ENCODE results near the gene ITPR1.
"Not testable (repeated sequence)": the region's sequence is repeated elsewhere in the genome, so short reads cannot be mapped to it uniquely, and the experiment has no call there.

Gene ITPR1

DNA sequence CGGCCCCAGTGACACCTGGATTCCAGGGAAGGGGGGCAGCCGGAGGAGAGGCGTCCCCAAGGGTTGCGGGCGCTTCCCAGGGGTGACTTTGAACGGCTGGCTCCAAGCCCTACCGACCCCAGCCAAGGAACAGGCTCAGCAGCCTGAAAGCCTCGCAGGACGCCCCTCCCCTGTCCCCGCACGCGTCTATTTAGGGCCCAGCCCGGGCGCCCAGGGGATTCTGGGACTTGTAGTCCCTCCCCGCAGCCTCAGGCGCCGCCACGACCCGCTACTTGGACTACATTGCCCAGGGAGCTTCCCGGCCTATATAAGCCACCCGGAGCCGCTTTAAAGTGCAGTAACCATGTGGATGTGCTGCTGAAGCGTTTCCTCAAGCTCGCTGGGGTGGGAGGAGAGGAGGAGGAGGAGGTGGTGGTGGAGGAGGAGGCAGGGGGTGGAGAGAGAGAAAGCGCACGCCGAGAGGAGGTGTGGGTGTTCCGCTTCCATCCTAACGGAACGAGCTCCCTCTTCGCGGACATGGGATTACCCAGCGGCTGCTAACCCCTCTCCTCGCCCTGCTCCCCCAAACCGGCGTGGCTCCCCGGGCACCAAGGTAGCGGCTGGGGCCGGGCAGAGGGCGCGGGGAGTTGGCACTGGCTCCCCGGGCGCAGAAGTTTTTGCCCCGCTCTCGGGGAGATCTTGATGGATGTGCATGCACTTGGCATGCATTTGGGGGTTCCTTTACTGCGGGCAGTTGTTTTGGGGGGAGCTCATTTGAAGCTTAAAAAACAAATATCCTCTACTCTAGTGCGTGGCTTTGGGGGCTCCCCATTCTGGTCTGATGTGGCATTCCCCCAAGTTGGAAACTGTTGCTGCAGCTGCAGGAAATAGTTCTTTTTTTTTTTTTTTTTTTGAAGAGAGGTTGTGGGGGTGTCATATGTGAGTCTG, at the start of gene ITPR1:
Gene ITPR1, plus strand, starts transcription at position 335 of the 927 bp plus-strand sequence. CDS start 23,144 bp downstream, outside the sequence.
- peak within 1 kb of the TSS in 20 of 21 experiments; percentile 31 to 87 (median 81) for H3K27ac ChIP-seq
- H3K4me3 ChIP-seq = peak within 1 kb of the TSS; percentile 65 to 85 (median 72)

GRCh38 chr3:4447295-4447999, 45.7 kb upstream of the ITPR1 start:
- no peak overlapping the region for H3K4me3 ChIP-seq

DNA sequence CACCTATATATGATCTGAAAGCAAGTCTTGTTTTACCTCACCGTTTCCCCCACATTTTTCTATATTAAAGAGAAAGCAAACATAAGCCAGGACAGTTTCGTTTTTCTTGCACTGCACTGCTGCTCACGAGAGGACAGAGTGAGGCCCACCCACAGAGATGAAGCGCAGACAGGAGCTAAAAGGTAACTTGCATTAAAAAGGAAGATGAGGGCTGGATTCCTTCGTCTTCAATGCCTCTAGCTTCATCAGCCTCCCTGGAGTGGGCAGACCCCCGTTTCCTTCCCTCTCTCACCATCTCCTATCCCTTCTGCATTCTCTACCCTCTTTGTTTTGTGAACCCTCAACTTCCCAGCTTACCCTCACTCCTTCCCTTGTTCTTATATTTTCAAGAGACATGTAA, 45.0 kb upstream of the ITPR1 start:
- H3K4me3 ChIP-seq = no peak overlapping the region
- H3K27ac ChIP-seq = no peak overlapping the region

More at GRCh38 chr3:4447295-4447999, 45.7 kb upstream of the ITPR1 start:
- no peak overlapping the region for H3K27ac ChIP-seq

DNA sequence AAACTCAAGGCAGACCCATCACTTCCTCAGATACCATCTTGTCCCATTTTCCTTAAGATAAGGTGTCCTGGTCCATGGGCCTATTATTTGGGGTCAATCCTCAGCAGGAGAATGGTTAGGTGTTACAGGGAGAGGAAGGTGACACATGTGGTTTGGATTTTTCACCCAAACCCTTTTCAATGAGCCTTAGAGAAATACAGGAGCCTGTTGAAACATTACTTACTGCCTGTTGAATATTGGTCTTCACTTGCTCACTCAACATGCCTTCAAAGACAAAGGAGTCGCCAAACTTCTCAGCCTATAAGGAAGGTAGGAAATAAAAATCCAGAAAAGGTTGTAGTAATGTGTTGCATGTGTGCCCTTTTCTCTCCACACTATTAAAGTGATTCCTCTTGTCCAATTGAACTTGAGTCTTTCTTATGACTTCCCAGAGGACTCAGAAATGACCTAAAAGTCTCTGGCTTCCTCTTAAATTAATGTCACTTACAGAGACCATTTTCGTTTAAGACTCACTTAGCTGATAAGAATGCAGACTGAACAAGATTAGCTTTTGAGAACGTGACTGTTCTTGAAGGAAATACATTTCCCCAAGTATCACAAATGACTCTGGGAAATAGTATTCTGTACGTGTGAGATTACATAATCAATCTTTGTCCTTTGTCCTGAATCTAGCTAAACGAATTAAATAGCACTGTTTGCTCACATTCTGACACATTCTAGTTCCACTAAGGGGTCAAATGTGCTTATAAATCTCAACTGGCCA, 43.9 kb upstream of the ITPR1 start:
- Histone ChIP-seq H3K4me3 (no peak overlapping the region), H3K27ac (no peak overlapping the region)

- Histone ChIP-seq H3K27ac (no peak overlapping the region), H3K4me3 (no peak overlapping the region)
Measured at GRCh38 chr3:4454142-4454541, 39.0 kb upstream of the ITPR1 start.

GRCh38 chr3:4456780-4457179, 36.4 kb upstream of the ITPR1 start:
- H3K27ac ChIP-seq = not testable (repeated sequence)

DNA sequence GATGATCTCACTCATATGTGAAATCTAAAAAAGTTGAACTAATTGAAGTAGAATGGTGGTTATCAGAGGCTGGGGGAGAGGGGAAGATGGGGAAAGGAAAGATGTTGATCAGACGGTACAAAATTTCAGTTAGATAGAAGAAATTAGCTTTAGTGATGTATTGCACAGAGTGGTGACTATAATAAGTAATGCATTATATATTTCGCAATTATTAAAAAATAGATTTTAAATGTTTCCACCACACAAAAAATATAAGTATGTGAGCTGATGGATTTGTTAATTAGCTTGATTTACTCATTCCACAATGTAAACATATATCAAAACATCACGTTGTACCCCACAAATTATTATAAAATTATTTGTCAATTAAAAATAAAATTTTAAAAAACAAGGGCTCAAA, 34.2 kb upstream of the ITPR1 start:
- Histone ChIP-seq H3K27ac (no peak overlapping the region), H3K4me3 (no peak overlapping the region)

More at GRCh38 chr3:4456780-4457179, 36.4 kb upstream of the ITPR1 start:
- not testable (repeated sequence) for H3K4me3 ChIP-seq

- Histone ChIP-seq H3K4me3 (no peak overlapping the region), H3K27ac (no peak overlapping the region)
Measured at GRCh38 chr3:4460334-4460733, 32.8 kb upstream of the ITPR1 start.

- no peak overlapping the region for H3K27ac ChIP-seq
- H3K4me3 ChIP-seq = no peak overlapping the region
Measured at GRCh38 chr3:4461468-4462090, 31.6 kb upstream of the ITPR1 start.

GRCh38 chr3:4462369-4463040, 30.6 kb upstream of the ITPR1 start:
- Histone ChIP-seq H3K27ac (no peak overlapping the region), H3K4me3 (no peak overlapping the region)

- Histone ChIP-seq H3K4me3 (no peak overlapping the region), H3K27ac (no peak overlapping the region)
Measured at GRCh38 chr3:4464576-4464975, 28.6 kb upstream of the ITPR1 start.

DNA sequence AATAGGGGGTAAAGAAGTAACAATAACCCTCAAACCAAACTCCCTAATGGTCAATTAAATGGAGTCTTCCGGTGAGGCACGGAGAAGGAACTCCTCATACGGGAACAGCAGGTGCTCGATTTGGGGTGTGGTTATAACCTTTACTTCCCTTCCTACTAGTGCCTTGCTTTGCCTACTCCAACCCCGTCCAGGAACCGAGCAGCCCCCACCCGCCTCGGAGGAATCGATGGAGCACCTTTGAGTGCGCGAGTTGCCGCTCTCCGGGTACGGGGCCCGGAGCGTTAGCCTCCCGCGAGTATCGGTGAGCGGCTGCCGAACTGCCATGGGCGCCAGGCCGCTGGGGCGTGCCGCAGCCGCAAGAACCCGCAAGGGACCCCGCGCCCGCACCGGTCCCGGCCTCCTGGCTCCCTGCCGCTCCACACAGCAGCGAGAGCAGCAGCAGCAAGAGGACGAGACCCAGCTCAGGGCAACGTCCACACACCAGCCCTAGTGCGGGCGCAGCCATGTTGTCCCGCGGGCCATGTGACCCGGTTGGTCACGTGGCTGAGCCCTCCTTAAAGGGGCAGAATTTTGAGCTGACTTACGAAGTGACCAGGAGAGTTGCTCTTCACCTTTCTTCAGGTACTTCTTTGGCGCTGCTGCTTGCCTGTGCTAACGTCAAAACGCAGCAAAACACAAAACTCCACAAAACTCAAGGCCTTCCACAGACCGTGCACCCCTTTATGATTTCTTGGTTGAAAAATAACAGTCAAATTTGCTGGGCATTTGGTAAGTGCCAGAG, 26.2 kb upstream of the ITPR1 start, which contains the start of gene SUMF1:
Gene SUMF1, minus strand, starts transcription at position 529 of the 781 bp plus-strand sequence. Its CDS starts 24 bp downstream, at position 505.
- H3K4me3 ChIP-seq = peak within 1 kb of the TSS; percentile 61 to 99 (median 95)
- H3K27ac ChIP-seq = peak within 1 kb of the TSS; percentile 67 to 97 (median 90)

- peak overlapping the region; percentile 61 to 99 (median 95) for H3K4me3 ChIP-seq
Measured at GRCh38 chr3:4467522-4467867, 25.7 kb upstream of the ITPR1 start.

DNA sequence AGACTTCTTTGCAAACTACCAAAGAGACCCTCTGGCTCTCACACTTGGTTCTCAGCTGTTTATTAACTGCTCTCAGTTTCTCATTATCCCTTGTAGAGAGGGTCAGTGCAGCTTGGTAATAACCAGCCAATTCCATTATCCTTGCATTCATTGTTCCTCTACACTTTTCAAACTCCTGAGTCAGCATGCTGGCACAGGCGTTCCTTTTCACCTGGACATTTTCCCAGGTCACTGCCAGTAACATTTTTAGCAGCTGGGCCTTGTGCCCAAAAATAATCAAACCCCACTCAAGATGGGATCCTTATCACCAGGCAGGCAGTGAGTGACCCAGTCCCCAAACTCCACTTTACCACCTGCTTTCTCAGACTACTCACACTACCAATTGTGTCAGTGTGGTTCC, 21.2 kb upstream of the ITPR1 start:
- H3K27ac ChIP-seq = no peak overlapping the region
- no peak overlapping the region for H3K4me3 ChIP-seq

More at GRCh38 chr3:4467522-4467867, 25.7 kb upstream of the ITPR1 start:
- peak overlapping the region in 20 of 21 experiments; percentile 67 to 97 (median 90) for H3K27ac ChIP-seq

GRCh38 chr3:4472312-4472711, 20.8 kb upstream of the ITPR1 start:
- H3K27ac ChIP-seq = no peak overlapping the region
- no peak overlapping the region for H3K4me3 ChIP-seq

GRCh38 chr3:4472766-4473165, 20.4 kb upstream of the ITPR1 start:
- Histone ChIP-seq H3K4me3 (no peak overlapping the region), H3K27ac (no peak overlapping the region)

DNA sequence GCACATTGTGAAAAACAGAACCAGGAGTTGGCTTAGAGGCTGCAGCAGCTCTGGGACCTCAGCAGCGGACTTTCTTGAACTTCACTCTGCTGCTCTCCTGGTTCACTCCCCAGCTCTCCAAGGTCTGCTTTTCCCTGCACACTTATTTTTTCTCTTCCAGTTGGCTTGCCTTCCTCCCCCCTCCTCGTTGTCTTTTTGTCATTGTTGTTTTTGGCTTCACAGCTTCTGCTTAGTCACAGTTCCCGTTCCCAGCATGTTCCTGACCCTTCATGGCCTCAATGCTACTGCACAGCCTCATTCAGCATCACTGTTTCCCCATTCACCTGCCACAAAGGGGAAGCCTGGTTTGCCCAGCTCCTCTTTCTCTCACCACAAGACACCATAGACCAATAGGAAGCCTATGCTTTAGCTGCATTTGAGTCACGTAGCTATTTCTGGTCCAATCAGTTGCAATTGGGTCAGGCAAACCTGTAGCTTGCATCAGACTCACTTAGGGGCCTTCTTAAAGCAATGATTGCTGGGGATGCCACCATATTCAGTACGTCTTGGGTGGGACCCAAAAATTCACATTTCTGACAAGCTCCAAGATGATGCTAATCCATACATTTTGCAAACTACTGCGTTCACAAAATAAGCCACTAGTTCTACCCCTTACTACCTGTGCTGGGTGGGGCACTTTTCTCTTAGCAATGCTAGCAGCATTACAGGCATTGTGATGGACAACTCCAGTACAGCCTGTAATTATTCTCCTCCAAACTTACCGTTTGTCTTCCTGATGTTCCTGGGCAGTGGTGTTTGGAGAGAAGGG, 18.3 kb upstream of the ITPR1 start:
- peak overlapping the region in 4 of 21 experiments; percentile 30 to 62 (median 40) for H3K27ac ChIP-seq
- H3K4me3 ChIP-seq = no peak overlapping the region
